Left ventricle myocardium inferior (tissue), 1 donor: ENCODE measurements around the gene TBC1D22A. TPM values are rescaled to one million over a fixed set of nuclear protein-coding genes. Genes with fewer than 3 reads are reported as not detected.

ENCODE experiments used
- DNase-seq: peaks from one replicate; pipeline ENCODE4 v3.0.0-alpha.2; 2020
- H3K27ac ChIP-seq: fragments of 200-600 bp; replicated peaks from 2 replicates; pipeline ENCODE4 v1.8.0; 2021
- H3K27me3 ChIP-seq: fragments of 200-600 bp; 2 replicates; pipeline ENCODE4 v1.8.0; 2021; ENCODE audit warnings: low read depth
- H3K36me3 ChIP-seq: fragments of 200-600 bp; 2 replicates; pipeline ENCODE4 v1.8.0; 2021
- H3K4me1 ChIP-seq: fragments of 200-600 bp; 2 replicates; pipeline ENCODE4 v1.8.0; 2021
- H3K4me3 ChIP-seq: fragments of 200-600 bp; 2 replicates; pipeline ENCODE4 v1.8.0; 2021; ENCODE audit warnings: mild to moderate bottlenecking, moderate library complexity
- H3K9me3 ChIP-seq: fragments of 200-600 bp; replicated peaks from 2 replicates; pipeline ENCODE4 v1.8.0; 2021
- intact Hi-C: fragments of 100-400 bp; cut with micrococcal nuclease; formaldehyde crosslinking; loops from one replicate; pipeline ENCODE4 v1.11.0; 2022
- total RNA-seq: library from RNA; stranded (reverse); fragmentation: NEBNext Ultra II Directional; extraction: Animal tissue kit (Norgen Biotek cat#: 25700); gene quantifications from one replicate; pipeline ENCODE4 v1.2.1, GENCODE V29; 2021
- TF ChIP-seq, protein P1 (sequence below): fragments of 200-600 bp; IDR thresholded peaks from 2 replicates; pipeline ENCODE4 v1.8.0; 2021; ENCODE audit warnings: antibody characterized with exemption, mild to moderate bottlenecking, borderline replicate concordance
- donor health status: DM: no; HTN: yes; CAD: no; lungs with severe emphysema.

The TBC1D22A gene
- total RNA-seq, 1 donor from 2014 or later, result 16.2 TPM

DNA sequence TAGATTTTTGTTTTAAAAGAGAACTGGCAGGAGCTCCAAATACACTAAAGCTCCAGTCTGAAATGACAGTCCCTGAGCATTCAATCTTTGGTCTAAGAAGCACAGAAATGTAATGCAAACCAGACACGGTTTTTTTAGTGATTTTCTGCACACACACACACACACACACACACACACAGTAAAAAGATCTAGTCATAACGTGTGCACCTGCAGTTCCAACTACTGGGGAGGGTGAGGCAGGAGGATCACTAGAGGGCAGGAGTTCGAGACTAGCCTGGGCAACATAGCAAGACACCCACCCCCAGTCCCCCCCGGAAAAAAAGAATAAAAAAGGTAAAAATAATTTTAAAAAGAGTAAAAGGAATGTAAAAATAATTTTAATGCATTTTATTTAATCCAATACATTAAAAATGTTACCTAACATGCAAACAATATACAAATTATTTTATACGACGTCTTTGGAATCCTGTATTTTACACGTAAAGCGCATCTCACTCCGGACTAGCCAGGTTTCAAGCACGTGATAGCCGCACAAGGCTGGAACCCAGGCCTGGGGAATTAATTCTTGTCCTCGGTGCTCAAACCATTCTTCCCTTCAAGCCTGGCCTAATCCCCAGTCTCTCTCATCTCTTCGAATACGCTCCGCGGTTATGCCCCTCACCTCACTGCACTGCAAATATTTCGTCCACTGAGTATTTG is 762 bp upstream of the TBC1D22A start:
- intact Hi-C loops, result no loop called here

DNA sequence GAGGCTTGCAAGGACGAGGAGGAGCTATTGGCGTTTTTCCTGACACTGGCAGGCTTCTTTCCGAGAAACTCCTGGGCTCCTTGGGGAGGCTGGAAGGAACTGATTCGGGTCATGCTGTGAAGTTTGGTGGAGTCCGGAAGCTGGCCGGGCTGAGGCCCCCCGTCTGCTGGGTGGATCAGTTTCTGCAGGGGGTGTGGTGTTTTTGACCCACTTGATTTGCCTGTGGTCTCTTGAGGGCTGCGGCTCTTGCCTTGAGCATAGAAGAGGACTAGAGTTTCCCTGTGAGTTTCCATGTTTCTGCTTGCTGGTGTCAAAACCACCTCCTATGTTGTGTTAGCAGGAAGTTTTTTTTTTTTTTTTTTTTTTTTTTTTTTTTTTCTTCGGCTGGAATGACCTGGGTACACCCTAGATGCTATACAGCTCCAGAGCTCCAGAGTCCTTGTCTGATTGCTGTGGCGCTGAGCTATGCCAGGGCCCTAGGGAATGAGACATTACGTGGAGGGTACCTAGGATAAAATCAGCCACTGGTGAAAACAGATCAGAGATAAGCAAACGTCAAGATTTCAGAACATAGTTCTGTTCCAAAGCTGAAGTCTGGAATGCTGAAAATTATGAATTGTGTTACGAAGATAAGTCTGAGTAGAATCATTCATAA is 728 bp downstream of the TBC1D22A start:
- Histone ChIP-seq H3K27me3 (no peaks in the 10 kb centered on the region), H3K4me3 (peak overlapping the region; percentile 99), H3K9me3 (no peaks in the 10 kb centered on the region), H3K27ac (peak overlapping the region; percentile 96), H3K4me1 (peaks cover 77% of the 10 kb centered on the region), H3K36me3 (no peaks in the 10 kb centered on the region)
- DNase-seq, result peak; percentile 67
- intact Hi-C loops, result no loop called here
- TF ChIP-seq, protein P1, sequence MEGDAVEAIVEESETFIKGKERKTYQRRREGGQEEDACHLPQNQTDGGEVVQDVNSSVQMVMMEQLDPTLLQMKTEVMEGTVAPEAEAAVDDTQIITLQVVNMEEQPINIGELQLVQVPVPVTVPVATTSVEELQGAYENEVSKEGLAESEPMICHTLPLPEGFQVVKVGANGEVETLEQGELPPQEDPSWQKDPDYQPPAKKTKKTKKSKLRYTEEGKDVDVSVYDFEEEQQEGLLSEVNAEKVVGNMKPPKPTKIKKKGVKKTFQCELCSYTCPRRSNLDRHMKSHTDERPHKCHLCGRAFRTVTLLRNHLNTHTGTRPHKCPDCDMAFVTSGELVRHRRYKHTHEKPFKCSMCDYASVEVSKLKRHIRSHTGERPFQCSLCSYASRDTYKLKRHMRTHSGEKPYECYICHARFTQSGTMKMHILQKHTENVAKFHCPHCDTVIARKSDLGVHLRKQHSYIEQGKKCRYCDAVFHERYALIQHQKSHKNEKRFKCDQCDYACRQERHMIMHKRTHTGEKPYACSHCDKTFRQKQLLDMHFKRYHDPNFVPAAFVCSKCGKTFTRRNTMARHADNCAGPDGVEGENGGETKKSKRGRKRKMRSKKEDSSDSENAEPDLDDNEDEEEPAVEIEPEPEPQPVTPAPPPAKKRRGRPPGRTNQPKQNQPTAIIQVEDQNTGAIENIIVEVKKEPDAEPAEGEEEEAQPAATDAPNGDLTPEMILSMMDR, result no peak

More for the DNA sequence above, 762 bp upstream of the TBC1D22A start:
- no peak for DNase-seq
- H3K27ac ChIP-seq, result peak overlapping the region; percentile 96
- H3K4me3 ChIP-seq, result peak overlapping the region; percentile 99
- H3K36me3 ChIP-seq, result no peaks in the 10 kb centered on the region
- no peaks in the 10 kb centered on the region for H3K27me3 ChIP-seq
- peaks cover 1% of the 10 kb centered on the region for H3K9me3 ChIP-seq
- H3K4me1 ChIP-seq, result peaks cover 67% of the 10 kb centered on the region
- TF ChIP-seq, protein P1, result no peak

DNA sequence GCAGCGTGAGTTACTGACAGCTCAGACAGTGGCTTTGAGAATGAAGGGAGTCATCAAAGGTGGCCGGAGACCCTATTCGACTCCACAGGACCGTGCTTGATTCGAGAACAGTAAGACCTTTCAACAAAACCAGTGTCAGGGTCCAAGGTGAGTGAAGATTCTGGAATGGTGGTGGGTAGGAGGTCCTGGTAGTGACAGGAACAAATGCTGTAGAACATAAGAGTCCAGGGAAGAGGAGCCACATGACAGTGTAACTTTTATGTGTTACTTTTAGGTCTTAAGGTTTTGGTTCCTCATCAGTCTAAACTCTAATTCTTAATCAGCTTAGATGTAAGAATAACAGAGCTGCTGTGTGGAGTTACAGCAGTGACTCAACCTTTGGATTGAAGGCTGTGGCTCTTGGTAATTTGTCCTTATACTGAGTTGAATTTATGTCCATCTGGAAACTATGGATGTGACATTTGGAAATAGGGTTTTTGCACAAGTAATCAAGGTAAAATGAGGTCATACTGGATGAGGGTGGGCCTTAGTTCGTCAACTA is 1.8 kb downstream of the TBC1D22A start:
- DNase-seq, result no peak
- intact Hi-C loops, result no loop called here
- H3K27me3 ChIP-seq, result no peaks in the 10 kb centered on the region
- H3K9me3 ChIP-seq, result no peaks in the 10 kb centered on the region
- H3K4me1 ChIP-seq, result peaks cover 77% of the 10 kb centered on the region
- TF ChIP-seq, protein P1, result no peak
- H3K27ac ChIP-seq, result no peak overlapping the region
- peak overlapping the region; percentile 99 for H3K4me3 ChIP-seq
- no peaks in the 10 kb centered on the region for H3K36me3 ChIP-seq

DNA sequence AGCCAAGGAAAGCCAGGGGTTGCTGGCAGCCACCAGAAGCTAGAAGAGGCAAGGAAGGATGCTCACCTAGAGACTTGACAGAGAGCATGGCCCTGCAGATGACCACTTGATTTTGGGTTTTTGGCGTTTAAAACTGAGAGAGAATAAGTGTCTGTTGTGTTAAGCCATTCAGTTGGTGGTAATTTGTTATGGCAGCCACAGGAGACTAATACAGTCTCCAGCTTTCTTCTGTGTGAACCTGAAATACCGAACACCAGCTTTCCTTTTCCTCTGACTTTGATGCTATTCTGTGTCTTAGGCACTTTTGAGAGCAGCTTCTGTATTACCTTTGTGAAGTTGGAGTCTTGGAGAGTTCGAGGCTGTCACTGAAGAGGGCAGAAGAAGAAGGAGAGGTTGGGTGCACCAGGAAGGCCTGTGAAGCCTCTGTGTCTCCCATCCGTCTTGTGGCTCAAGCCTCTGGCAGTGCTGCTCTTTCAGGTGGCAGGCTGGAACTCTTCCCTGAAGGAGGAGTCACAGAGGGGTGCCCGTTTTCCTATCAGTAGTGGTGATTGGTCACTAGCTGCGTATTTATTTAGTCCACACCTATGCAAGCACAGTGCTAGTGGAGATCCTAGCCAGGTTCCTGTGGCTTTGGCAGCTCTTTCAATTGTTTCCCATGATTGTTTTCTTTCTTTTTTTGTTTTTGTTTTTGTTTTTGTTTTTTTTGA is 2.5 kb downstream of the TBC1D22A start:
- TF ChIP-seq, protein P1, result no peak
- Histone ChIP-seq H3K36me3 (no peaks in the 10 kb centered on the region), H3K27ac (no peak overlapping the region), H3K4me1 (peaks cover 84% of the 10 kb centered on the region), H3K9me3 (no peaks in the 10 kb centered on the region), H3K27me3 (no peaks in the 10 kb centered on the region), H3K4me3 (no peak overlapping the region)
- no peak for DNase-seq
- intact Hi-C loops, result no loop called here

DNA sequence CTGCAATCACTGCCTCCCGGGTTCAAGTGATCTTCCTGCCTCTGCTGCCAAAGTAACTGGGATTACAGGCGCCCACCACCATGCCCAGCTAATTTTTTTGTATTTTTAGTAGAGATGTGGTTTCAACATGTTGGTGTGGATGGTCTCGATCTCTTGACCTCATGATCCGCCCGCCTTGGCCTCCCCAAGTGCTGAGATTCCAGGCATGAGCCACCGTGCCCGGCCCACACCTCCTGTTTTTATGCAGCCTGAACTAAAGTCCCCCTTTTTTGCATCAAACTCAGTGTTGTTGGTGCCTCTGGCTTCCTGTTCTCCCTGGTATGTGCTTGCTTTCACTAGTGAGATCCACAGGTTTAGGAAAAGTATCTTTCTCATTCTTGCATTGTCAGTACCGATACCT is 4.2 kb downstream of the TBC1D22A start:
- TF ChIP-seq, protein P1, result no peak
- H3K4me1 ChIP-seq, result peaks cover 91% of the 10 kb centered on the region

More for the DNA sequence above, 4.2 kb downstream of the TBC1D22A start:
- H3K27ac ChIP-seq, result peak overlapping the region; percentile 87
- intact Hi-C loops, result no loop called here
- no peaks in the 10 kb centered on the region for H3K27me3 ChIP-seq
- H3K4me3 ChIP-seq, result no peak overlapping the region
- no peaks in the 10 kb centered on the region for H3K36me3 ChIP-seq
- no peaks in the 10 kb centered on the region for H3K9me3 ChIP-seq
- DNase-seq, result no peak
